Duodenal mucosa (tissue), 2 donors: ENCODE data around the gene ANGPTL2.

Experiments
- H3K27ac ChIP-seq: one replicate; pipeline ENCODE4 v1.7.0; 2013; ENCODE audit warnings: low read depth, low read length
- H3K27me3 ChIP-seq, 2 donors: one replicate each; pipeline ENCODE4 v1.7.0; 2013; ENCODE audit warnings: low read length in 2 of 2, control low read depth in 1 of 2; ENCODE audit not compliant: insufficient read depth in 2 of 2, control insufficient read depth in 1 of 2
- H3K36me3 ChIP-seq, 2 donors: one replicate each; pipeline ENCODE4 v1.7.0; 2013; ENCODE audit warnings: low read length in 2 of 2, control low read depth in 1 of 2; ENCODE audit not compliant: insufficient read depth in 2 of 2, control insufficient read depth in 1 of 2
- H3K4me1 ChIP-seq, 2 donors: one replicate each; pipeline ENCODE4 v1.7.0; 2013; ENCODE audit warnings: low read length in 2 of 2, control low read depth in 1 of 2; ENCODE audit not compliant: insufficient read depth in 2 of 2, control insufficient read depth in 1 of 2
- H3K4me3 ChIP-seq, 2 donors: one replicate each; pipeline ENCODE4 v1.7.0; 2013; ENCODE audit warnings: low read length in 2 of 2, low read depth in 1 of 2
- H3K9ac ChIP-seq, 2 donors: one replicate each; pipeline ENCODE4 v1.7.0; 2013; ENCODE audit warnings: low read length in 2 of 2, low read depth in 1 of 2
- H3K9me3 ChIP-seq, 2 donors: one replicate each; pipeline ENCODE4 v1.7.0; 2013; ENCODE audit warnings: low read length in 2 of 2, control low read depth in 1 of 2; ENCODE audit not compliant: control insufficient read depth in 1 of 2

The ANGPTL2 gene

GRCh38 chr9:127066060-127066850 is 56.2 kb downstream of the ANGPTL2 start:
- Histone ChIP-seq H3K9me3 (no peaks in the 10 kb centered on the region), H3K9ac (no peak overlapping the region), H3K36me3 (peaks cover 12 to 21% of the 10 kb centered on the region in 2 donors), H3K27ac (peak overlapping the region; percentile 1), H3K27me3 (no peaks in the 10 kb centered on the region), H3K4me1 (no peaks in the 10 kb centered on the region), H3K4me3 (no peak overlapping the region)

- no peaks in the 10 kb centered on the region for H3K9me3 ChIP-seq
- H3K36me3 ChIP-seq = peaks cover 10 to 26% of the 10 kb centered on the region in 2 donors
- no peak overlapping the region for H3K27ac ChIP-seq
- H3K27me3 ChIP-seq = no peaks in the 10 kb centered on the region
- H3K4me3 ChIP-seq = no peak overlapping the region
- H3K9ac ChIP-seq = no peak overlapping the region
- H3K4me1 ChIP-seq = no peaks in the 10 kb centered on the region
Measured at GRCh38 chr9:127065592-127065991, 56.8 kb downstream of the ANGPTL2 start.

GRCh38 chr9:127064335-127064734 is 58.1 kb downstream of the ANGPTL2 start:
- H3K9me3 ChIP-seq = no peaks in the 10 kb centered on the region
- H3K9ac ChIP-seq = no peak overlapping the region
- no peak overlapping the region for H3K4me3 ChIP-seq
- H3K36me3 ChIP-seq = peaks cover 4 to 18% of the 10 kb centered on the region in 2 donors
- no peaks in the 10 kb centered on the region for H3K27me3 ChIP-seq
- no peak overlapping the region for H3K27ac ChIP-seq
- H3K4me1 ChIP-seq = peaks cover 0 to 5% of the 10 kb centered on the region in 2 donors

DNA sequence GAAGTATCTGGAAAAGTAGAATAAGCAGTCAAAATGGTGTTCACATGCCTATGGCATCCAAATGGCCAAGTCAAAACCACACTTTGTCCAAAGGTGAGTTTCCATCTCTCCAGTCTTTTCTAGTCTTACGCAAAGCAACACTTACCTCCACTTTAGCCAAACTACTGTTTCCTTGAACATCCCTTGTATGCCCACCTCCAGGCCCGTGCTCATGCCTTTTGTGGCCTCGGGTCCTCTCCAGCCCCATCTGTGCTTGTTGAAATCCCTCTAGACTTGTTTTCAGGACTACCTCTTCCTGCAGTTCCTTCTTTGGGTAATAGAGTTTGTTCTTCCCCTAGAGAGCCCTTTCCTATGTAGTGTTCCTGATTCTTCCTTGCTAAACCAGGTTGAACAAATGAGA is 61.0 kb downstream of the ANGPTL2 start:
- Histone ChIP-seq H3K4me3 (no peak overlapping the region), H3K9me3 (no peaks in the 10 kb centered on the region), H3K27me3 (no peaks in the 10 kb centered on the region), H3K36me3 (peaks cover 0 to 24% of the 10 kb centered on the region in 2 donors), H3K27ac (no peak overlapping the region), H3K9ac (no peak overlapping the region), H3K4me1 (peaks cover 0 to 8% of the 10 kb centered on the region in 2 donors)

- Histone ChIP-seq H3K4me1 (peaks cover 0 to 8% of the 10 kb centered on the region in 2 donors), H3K9me3 (no peaks in the 10 kb centered on the region), H3K27me3 (no peaks in the 10 kb centered on the region), H3K9ac (no peak overlapping the region), H3K4me3 (no peak overlapping the region), H3K36me3 (peaks cover 0 to 35% of the 10 kb centered on the region in 2 donors), H3K27ac (no peak overlapping the region)
Measured at GRCh38 chr9:127059765-127060361, 62.6 kb downstream of the ANGPTL2 start.

DNA sequence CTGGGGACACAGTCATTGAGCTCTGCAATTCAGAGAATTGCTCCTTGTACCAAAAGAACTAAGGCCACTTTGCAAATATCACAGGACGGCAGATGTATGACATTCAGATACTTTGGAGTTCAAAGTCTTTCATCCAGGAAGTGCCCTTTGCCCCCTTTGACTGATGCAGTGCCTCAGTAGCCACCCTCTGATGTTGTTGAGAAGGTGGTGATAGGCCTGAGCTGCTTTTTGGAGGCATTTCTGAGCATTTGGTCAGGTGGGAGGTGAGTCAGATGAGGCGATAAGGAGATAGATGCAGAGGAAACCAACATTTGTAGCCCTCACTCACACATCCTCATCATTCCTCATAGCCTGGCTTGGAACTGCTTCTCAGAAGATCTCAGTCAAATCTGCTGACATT is 63.4 kb downstream of the ANGPTL2 start:
- Histone ChIP-seq H3K9me3 (no peaks in the 10 kb centered on the region), H3K27ac (no peak overlapping the region), H3K27me3 (no peaks in the 10 kb centered on the region), H3K36me3 (peaks cover 0 to 41% of the 10 kb centered on the region in 2 donors), H3K4me1 (peaks cover 0 to 8% of the 10 kb centered on the region in 2 donors), H3K9ac (no peak overlapping the region), H3K4me3 (no peak overlapping the region)

- no peak overlapping the region for H3K9ac ChIP-seq
Measured at GRCh38 chr9:127058645-127059021, 63.8 kb downstream of the ANGPTL2 start.

DNA sequence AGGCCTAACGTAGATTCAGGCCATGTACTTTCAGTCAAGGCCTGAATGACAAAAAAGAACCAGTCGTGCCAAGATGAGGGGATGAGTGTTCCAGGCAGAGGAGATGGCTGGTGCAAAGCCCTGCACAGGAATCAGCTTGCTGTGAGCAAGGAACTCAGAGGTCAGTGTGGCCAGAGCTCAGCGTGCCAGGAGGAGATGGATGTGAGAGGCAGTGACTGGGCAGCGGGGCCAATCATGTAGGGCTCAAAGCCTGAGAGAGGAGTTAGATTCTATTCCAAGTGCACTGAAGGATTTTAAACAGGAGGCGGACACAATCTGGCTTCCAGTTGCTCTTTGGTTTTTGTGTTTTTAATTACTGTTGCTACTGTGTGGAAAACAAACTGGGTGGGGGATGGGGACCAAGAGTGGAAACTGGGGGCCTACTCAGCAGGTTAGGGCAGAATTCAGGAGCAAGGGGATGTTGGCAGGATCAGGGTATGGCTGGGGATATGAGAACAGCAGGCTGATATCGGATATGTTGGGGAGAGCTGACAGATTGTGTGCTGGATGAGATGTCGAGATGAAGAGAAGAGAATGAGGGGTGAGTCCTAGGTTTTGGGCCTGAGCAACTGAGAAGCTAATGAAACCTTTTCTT is 64.3 kb downstream of the ANGPTL2 start:
- H3K4me1 ChIP-seq = peaks cover 0 to 8% of the 10 kb centered on the region in 2 donors
- peaks cover 7 to 45% of the 10 kb centered on the region in 2 donors for H3K36me3 ChIP-seq
- H3K4me3 ChIP-seq = no peak overlapping the region
- no peaks in the 10 kb centered on the region for H3K27me3 ChIP-seq
- H3K9ac ChIP-seq = no peak overlapping the region
- no peaks in the 10 kb centered on the region for H3K9me3 ChIP-seq
- no peak overlapping the region for H3K27ac ChIP-seq

More at GRCh38 chr9:127058645-127059021, 63.8 kb downstream of the ANGPTL2 start:
- H3K4me3 ChIP-seq = no peak overlapping the region
- H3K27ac ChIP-seq = no peak overlapping the region
- peaks cover 3 to 44% of the 10 kb centered on the region in 2 donors for H3K36me3 ChIP-seq
- H3K4me1 ChIP-seq = peaks cover 0 to 8% of the 10 kb centered on the region in 2 donors
- no peaks in the 10 kb centered on the region for H3K27me3 ChIP-seq
- no peaks in the 10 kb centered on the region for H3K9me3 ChIP-seq

DNA sequence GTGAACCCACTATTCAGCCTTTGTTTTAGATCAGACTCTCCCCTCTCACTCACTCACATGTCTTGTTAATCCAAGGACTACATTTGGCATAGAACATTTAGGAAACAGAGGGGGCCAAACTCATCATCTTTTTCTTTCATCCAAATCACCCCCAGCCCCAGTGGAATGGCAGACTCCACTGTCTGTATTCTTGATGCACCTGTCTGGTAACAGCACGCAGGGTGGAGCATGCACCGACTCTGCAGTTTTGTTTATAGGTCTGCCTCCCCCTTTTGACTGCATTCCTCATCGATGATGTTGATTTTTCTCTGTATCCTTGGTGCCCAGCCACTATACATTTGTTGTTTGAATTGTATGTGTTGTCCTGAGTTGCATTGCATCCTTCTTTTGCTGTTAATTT is 66.0 kb downstream of the ANGPTL2 start:
- no peak overlapping the region for H3K4me3 ChIP-seq
- H3K27me3 ChIP-seq = no peaks in the 10 kb centered on the region
- H3K4me1 ChIP-seq = peaks cover 0 to 8% of the 10 kb centered on the region in 2 donors
- H3K36me3 ChIP-seq = peaks cover 7 to 49% of the 10 kb centered on the region in 2 donors
- no peaks in the 10 kb centered on the region for H3K9me3 ChIP-seq
- no peak overlapping the region for H3K27ac ChIP-seq
- H3K9ac ChIP-seq = no peak overlapping the region

DNA sequence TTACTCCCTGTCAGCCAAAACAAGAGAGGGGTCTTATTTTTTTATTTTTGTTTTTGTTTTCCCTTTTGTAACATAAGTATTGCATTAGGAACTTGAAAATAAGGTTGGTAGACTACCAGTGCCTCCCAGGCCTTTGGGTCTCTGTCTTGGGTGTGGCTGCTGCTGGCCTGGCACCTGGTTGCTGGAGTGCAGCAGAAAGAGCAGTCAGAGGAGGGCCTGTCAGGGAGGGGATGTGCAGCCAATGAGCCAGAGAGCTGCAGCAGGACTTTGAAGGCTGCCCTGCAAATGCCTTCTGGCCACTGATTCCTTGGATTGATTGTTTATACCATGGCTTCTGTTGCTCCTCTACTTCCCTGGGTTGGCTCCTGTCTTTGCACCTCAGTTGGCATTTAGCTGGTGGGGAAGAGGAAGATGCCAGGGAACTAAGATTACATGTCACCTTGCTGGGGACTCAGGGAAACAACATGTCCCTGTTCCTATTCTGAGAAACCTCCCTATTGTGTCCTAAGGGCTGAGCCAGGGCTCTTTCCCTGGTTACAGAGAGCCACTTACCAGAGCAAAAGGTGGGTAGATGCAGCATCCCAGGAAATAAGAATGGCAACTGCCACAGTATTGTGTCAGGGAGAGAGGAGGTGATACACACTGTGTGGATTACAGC is 66.6 kb downstream of the ANGPTL2 start:
- no peak overlapping the region for H3K4me3 ChIP-seq
- no peak overlapping the region for H3K9ac ChIP-seq
- H3K27ac ChIP-seq = no peak overlapping the region
- H3K36me3 ChIP-seq = peaks cover 7 to 43% of the 10 kb centered on the region in 2 donors
- no peaks in the 10 kb centered on the region for H3K27me3 ChIP-seq
- H3K9me3 ChIP-seq = no peaks in the 10 kb centered on the region
- H3K4me1 ChIP-seq = peaks cover 0 to 8% of the 10 kb centered on the region in 2 donors
